HT1080 (cell line): Measurements from ENCODE around the gene NR4A1. TPM values are rescaled to one million over a fixed set of nuclear protein-coding genes. Genes with fewer than 3 reads are reported as not detected.

Experiments used
- DNase-seq: peaks from one replicate; pipeline ENCODE4 v3.0.0-alpha.2; 2015; ENCODE audit warnings: low read depth
- total RNA-seq: library from RNA; depleted of rRNA; stranded (reverse); fragments of >200 nt; shearing (Covaris generic); gene quantifications from 2 replicates; pipeline ENCODE4 v1.2.3, GENCODE V29; 2014

The NR4A1 gene
- total RNA-seq, 1 experiment from 2014 or later: 0.88 TPM

GRCh38 chr12:52015532-52016041 lies 35.7 kb upstream of the NR4A1 start:
- no peak for DNase-seq

- no peak for DNase-seq
These were observed 32.7 kb upstream of the NR4A1 start for GRCh38 chr12:52018433-52019112.

DNA sequence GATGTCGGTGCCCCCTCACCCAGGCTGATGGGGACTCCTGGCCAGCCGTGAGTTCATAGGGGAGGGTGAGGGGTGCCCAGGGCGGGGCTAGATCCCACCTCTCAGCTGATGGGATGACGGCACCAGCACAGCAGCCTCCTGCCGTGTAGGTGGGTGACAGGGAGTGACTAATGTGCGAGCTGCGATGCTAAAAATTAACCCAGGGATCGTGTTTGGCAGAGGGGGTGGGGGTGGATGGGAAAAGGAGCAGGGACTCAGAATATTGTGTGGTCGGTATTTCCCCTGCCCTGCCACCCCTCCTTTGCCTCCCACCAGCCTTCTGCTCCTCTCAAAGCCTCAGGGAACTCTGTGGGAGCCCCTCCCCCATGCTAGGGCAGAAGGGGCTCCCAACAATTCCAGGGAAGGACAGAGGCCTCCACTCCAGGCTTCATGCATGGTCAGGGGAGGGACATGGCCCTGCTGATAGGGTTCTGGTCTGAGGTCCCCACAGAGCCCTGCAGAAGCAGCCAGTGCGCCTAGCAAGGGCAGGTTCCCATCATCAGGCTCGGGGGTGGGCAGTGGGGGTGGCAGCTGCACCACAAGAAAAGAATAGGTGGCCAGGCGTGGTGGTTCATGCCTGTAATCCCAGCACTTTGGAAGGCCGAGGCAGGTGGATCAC lies 32.0 kb upstream of the NR4A1 start:
- no peak for DNase-seq

DNA sequence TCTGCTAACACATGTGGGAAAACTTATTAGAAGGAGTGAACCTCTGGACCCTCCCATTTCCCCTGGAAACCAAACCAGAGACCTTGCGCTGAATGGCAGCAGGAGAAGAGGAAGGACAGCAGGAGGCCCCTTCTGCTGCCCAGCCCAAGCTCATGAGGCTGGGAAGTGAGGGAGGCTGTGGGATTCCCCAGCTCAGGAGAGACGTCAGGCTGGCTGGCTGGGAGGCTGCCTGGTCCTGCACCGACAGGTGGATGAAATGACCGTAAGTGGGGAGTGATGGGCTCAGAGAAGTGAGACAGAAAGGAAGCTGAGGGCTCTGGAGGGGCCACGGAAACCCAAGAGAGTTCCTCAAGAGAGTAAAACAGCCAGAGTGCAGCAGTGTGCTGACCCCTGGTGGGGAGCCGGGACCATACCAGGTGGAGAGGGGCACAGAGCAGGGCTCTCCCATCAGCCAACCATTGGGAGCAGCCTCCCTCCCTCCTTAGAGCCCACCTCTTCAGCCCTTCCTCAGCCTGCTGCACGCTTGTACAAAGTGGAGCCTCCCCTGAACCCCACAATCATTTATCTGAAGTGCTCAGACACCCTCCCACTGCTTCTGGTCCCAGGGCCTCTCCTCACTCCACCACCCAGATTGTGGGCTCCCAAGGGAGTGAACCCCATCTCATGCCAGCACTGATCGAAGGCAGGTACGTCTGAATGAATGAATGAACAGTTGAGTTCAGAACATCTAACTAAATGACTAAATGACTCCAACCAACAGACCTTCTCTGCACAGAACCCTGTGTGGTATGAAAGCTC lies 30.5 kb upstream of the NR4A1 start:
- DNase-seq: peak; percentile 54

- no peak for DNase-seq
These were observed 28.4 kb upstream of the NR4A1 start for GRCh38 chr12:52022841-52023181.

- peak; percentile 62 for DNase-seq
These were observed 27.9 kb upstream of the NR4A1 start for GRCh38 chr12:52023182-52023975.

GRCh38 chr12:52023976-52024688 lies 27.1 kb upstream of the NR4A1 start:
- no peak for DNase-seq

DNA sequence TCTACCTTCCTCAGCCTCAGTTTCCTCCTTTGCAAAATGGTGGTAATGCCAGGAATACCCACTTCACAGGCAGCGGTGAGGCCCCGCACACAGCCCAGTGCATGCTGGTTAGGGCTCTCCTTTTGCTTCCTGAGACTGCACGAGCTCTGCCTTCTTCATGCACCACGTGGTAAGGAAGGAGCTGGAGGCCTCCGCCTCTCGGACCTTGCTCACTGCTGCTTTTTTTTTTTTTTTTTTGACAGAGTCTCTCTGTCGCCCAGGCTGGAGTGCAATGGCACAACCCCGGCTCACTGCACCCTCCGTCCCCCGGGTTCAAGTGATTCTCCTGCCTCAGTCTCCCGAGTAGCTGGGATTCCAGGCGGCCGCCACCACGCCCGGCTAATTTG lies 26.4 kb upstream of the NR4A1 start:
- no peak for DNase-seq

DNA sequence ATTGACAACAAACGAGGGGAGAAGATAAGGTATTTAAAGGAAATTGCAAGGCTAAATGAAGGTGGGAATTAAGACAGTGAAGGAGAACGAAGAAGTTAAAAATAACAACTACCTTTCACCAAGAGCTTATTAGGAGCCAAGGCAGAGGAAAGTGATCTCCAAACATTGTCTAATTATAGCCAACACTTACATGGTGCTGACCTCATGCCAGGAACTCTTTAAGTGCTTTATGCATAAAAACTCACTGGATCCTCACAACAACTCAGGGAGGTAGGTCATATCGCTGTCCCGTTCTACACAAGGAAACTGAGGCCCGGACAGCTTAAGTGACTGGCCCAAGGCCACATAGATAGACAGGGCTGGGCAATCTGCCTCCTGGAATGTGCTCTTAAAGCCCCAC lies 25.0 kb upstream of the NR4A1 start:
- DNase-seq: no peak

DNA sequence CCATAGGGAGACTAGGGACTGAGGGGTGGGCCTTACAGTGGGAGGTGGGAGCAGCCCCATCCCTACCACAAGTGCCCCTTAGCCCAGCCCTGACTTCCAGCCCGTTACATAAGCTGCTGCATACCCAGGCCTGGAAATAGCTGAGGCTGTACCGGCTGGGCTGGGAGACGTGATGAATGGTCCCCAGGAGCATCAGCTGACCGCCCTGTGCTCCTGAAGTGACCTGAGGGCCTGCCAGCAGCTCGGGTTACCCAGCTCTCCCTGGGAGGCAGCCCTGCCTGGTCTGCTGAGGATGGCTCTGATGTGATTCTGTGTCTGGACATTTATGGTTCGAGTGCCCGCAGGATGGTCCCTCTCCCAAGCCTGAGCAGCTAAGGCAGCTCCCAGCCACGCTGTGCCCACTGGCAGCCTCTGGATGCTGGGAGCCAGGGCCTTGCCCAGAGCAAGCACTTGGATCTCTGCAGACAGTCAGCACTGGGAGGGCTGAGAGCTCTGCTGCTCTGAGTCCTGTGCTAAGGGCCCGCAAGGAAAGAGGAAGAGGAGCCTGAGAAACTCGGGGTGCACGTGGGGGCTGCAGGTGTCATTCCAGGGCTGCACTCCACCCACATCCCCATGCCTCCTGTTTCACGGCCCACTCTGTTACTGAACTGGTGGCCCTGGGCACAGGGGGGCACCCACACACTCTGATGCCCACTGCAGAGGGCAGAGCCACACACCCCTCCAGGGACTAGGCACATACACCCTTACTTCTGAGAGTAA lies 24.0 kb upstream of the NR4A1 start:
- no peak for DNase-seq

GRCh38 chr12:52029685-52030084 lies 21.6 kb upstream of the NR4A1 start:
- DNase-seq: peak; percentile 57

DNA sequence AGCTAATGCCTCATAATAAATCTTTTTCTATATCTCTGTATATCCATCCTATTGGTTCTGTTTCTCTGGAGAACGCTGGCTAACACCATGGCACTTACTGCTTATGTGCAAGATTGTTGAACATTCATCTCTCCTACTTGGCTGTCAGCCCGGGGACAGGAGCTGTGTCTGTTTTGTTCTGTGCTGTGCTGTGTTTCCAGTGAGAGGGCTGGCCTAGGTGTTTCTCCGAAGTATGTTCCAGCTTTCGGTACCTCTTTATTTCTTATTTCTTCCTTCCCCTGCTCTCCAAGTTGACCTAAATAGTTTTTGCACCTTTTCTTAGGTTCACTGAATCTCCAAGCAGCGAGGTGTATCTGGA lies 18.8 kb upstream of the NR4A1 start:
- no peak for DNase-seq

DNA sequence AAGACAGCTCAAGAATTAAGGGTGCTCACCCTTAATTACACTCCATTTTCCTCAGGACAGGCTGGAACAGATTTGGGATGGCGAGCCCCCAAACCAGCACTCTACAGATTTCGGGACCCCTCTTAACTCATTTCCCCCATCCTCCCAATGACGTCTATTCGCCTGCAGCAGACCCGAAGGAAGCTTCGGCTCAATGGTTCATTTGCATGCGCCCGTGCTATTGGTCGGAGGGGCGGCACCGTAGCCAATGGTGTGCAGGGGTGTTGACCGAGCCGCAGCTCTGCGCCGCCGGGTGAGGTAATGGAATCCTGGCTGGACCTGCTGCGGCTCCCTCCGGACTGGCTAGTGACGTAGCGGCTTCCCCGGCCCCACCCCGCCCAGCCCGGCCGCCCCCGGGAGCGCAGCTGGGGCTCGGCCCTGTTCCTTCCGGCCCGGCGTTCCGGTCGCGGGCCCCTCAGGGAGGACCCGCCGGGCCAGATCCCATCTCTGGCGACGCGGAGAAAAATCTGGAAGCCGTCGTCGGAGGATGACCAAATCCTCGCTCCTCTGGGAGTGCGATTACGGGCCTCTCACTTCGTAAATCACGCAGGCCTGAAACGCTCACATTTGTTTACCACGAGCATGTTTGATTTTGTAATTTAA lies 18.3 kb upstream of the NR4A1 start:
- DNase-seq: peak; percentile 92

DNA sequence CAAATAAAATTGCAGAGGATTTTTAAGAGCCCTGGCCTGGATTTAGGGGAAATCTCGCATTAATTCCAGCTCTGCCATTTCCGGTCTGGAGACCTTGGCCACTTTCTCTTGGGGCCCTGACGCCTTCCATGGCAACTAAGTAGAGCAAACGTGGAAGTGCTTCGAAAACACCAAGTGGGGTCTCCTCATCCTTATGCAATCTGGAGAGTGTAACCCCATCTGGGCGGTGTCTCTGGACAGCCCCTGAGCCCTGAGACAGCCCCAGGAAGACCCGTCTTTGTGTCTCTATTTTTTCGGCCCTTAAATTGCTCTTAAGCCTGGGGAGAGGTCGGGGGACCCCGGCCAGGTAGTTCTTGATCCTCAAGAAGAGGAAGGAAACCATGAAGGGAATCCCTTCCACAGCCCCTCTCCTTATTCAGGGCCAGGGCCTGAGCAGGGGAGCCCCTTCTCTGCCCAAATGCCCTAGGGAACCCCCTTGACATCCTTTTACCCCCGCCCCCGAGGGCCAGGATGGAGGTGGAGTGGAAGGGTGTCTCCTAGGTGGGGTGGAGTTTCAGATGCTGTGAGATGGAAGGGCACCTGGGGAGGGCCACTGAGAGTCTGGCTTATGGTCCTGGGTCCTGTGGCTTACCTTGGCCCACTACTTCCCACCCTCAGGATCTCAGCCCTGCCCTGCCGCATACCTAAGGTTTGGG lies 17.6 kb upstream of the NR4A1 start:
- DNase-seq: no peak

- DNase-seq: no peak
These were observed 16.1 kb upstream of the NR4A1 start for GRCh38 chr12:52035190-52035589.

DNA sequence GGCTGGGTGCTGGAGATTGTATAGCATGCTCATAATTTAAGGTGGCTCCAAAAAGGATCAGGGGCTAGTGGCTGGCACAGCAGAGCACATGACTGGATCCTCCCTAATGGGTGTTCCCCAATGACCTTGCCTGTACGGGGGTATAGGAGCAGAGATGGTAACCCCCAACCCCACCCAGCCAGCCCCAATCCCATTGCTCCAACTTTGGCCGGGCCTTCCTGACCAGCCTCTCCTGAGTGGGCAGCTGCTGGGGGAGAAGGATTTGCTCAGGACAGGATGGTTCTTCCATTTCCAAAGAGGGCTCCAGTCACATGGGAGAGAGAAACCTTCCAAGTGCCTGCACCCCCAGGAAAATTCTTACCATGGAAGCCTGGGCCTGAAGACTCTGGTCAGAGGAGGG lies 15.3 kb upstream of the NR4A1 start:
- no peak for DNase-seq

- peak; percentile 53 for DNase-seq
These were observed 14.6 kb upstream of the NR4A1 start for GRCh38 chr12:52036587-52037171.

DNA sequence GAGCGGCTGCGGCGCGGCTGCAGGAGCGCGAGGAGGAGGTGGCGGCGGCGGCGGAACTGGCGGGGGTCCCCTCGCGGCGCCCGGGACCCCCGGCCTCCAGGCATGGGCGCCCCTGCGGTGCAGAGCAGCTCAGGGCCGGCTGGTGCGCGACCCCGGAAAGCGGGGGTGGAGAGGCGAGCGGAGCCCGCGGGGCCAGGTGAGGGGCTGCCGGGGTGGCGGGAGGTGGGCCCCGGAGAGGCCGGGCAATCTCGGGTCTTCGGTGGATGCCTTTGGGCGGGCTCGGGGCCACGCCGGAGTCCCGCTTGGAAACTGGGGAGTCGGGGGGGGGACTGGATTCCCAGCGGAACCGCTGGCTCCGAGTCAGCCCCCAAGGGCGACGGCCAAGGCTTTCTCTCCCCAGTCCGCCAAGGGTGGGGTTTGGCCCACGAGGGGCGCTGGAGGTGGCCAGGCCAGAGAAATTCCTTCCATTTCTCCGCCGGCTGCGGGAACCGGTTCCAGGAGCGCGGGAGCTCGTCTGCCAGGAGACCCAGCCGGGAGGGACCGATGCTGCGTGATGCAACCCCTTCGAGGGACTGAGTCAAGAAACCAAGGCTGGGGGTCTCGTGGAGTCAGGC lies 13.9 kb upstream of the NR4A1 start:
- no peak for DNase-seq
